Measurements from ENCODE around the gene NDUFS7. TPM values are rescaled to one million over a fixed set of nuclear protein-coding genes. Genes with fewer than 3 reads are reported as not detected.

Gene NDUFS7
- total RNA-seq, 2 experiments from 2014 or later = 132 to 147 TPM

DNA sequence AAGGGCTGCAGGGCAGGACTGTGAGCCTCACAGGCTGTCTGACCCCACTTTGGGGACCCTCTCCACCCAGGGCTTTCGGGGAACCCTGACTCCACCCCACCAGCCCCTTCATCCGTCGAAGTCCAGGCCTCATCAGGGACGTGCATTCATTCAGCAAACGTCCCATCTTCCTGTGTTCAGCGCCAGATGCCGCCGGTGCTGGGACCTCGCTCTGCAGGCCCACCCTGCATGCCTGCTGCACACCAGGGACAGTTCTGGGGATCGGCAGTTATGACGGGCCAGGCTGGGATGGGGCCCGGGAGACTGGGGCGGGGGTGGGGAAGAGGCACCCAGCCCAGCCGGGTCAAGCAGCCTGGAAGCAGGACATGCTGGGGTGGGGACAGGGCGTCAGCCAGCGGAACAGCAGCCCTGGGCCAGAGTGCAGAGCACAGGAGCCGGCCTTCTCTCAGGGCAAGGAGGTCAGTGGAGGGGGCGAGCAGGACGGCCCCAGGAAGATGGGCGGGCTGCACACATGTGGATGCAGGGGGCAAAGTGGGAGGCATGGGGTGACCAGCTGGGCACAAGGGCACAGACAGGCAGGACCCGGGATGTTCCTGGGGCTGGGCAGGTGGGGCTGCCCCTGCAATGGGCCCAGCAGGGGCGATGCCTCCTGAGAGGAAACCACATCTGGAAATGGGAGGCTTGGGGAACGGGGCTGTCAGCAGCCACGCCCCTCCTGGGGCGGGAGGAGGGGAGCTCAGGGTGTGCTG is 12.5 kb downstream of the NDUFS7 start:
- ChIA-PET POLR2A (no interaction called here), CTCF (ENCODE audit: unreplicated experiment) (no interaction called here)
- intact Hi-C loops (cut with micrococcal nuclease; ENCODE audit: unreplicated experiment) = no loop called here
- no peaks in the 10 kb centered on the region for H4K20me1 ChIP-seq (ENCODE audit: insufficient read depth, low read length)
- no peaks in the 10 kb centered on the region for H3K9me3 ChIP-seq (ENCODE audit: low read length)
- no TSS peak for BruUV-seq (replicated peaks)
- H3K9me2 ChIP-seq (ENCODE audit: insufficient read depth, low read length) = no peaks in the 10 kb centered on the region
- H3K36me3 ChIP-seq (ENCODE audit: insufficient read depth, low read length) = peaks cover 51% of the 10 kb centered on the region
- DNase-seq (ENCODE audit: low spot score) = no peak
- no peak overlapping the region for H3K27ac ChIP-seq (ENCODE audit: low read depth, low read length, poor library complexity, severe bottlenecking)
- H3K4me2 ChIP-seq (ENCODE audit: low read length) = no peak overlapping the region
- H3K4me3 ChIP-seq (ENCODE audit: low read depth, low read length, poor library complexity, severe bottlenecking) = no peak overlapping the region
- H3K4me1 ChIP-seq (ENCODE audit: insufficient read depth, low read length, poor library complexity, severe bottlenecking) = peaks cover 9% of the 10 kb centered on the region
- no peak overlapping the region for H2AFZ ChIP-seq (ENCODE audit: low read length)
- no peaks in the 10 kb centered on the region for H3K79me2 ChIP-seq (ENCODE audit: insufficient read depth, low read depth, low read length)
- TF ChIP-seq, protein P1, sequence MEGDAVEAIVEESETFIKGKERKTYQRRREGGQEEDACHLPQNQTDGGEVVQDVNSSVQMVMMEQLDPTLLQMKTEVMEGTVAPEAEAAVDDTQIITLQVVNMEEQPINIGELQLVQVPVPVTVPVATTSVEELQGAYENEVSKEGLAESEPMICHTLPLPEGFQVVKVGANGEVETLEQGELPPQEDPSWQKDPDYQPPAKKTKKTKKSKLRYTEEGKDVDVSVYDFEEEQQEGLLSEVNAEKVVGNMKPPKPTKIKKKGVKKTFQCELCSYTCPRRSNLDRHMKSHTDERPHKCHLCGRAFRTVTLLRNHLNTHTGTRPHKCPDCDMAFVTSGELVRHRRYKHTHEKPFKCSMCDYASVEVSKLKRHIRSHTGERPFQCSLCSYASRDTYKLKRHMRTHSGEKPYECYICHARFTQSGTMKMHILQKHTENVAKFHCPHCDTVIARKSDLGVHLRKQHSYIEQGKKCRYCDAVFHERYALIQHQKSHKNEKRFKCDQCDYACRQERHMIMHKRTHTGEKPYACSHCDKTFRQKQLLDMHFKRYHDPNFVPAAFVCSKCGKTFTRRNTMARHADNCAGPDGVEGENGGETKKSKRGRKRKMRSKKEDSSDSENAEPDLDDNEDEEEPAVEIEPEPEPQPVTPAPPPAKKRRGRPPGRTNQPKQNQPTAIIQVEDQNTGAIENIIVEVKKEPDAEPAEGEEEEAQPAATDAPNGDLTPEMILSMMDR (conservative IDR thresholded peaks at IDR 0.05; ENCODE audit: low read length) = no peak
- TF ChIP-seq EZH2phosphoT487 (IDR thresholded peaks at IDR 0.05; ENCODE audit: borderline replicate concordance, low read depth, low read length) = no peak

DNA sequence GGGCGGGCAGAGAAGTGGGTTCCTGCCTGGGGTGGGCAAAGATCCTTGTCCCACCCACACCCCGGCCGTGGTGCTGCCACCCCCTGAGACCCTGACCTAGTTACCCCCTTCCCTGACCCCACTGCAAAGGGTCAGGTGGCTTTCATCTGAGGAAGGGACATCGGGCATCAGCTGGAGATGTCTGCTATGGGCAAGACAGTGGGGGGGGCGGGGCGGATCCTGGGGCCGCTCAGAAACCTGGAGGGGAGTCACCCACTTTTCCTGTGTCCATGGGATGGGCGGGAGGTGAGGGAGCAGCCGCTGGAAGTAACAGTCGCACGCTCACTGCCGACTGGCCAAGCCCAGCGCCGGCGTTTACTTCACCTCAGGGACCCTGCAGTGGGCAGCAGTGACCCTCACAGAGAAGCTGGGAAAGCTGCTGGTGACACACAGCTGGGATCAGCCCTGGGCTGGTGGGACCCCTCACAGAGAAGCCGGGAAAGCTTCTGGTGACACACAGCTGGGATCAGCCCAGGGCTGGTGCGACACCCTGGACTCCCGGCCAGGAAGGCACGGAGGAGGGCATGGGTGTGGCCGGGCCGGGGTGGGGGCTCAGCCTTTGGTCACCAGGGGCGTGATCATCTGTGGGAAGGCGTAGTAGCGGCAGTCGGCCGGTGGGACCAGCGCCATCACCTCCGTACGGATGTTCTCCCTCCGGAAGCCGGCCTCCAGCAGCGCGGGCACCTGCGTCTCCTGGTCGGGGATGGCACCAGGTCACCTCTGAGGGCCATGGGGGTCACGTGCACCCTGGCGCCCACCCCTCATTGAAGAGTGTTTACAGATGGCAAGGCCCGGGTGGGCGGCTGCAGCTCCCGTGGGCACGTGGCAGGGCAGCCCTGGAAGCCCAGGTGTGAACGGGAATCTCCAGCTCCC is 13.3 kb downstream of the NDUFS7 start:
- no TSS peak for BruUV-seq (replicated peaks)
- Histone ChIP-seq H3K36me3 (ENCODE audit: insufficient read depth, low read length) (peaks cover 48% of the 10 kb centered on the region), H2AFZ (ENCODE audit: low read length) (no peak overlapping the region), H3K9me2 (ENCODE audit: insufficient read depth, low read length) (no peaks in the 10 kb centered on the region), H3K4me2 (ENCODE audit: low read length) (no peak overlapping the region), H3K4me3 (ENCODE audit: low read depth, low read length, poor library complexity, severe bottlenecking) (no peak overlapping the region), H3K9me3 (ENCODE audit: low read length) (no peaks in the 10 kb centered on the region), H3K27ac (ENCODE audit: low read depth, low read length, poor library complexity, severe bottlenecking) (no peak overlapping the region), H4K20me1 (ENCODE audit: insufficient read depth, low read length) (no peaks in the 10 kb centered on the region), H3K4me1 (ENCODE audit: insufficient read depth, low read length, poor library complexity, severe bottlenecking) (peaks cover 9% of the 10 kb centered on the region), H3K79me2 (ENCODE audit: insufficient read depth, low read depth, low read length) (no peaks in the 10 kb centered on the region)
- POLR2A ChIA-PET = interaction anchor here (0.6 kb wide), 1 partner anchor 182 kb away, joined by 3 read pairs; no protein-coding TSS in a partner anchor
- CTCF ChIA-PET (ENCODE audit: unreplicated experiment) = no interaction called here
- DNase-seq (ENCODE audit: low spot score) = no peak
- no peak for TF ChIP-seq EZH2phosphoT487 (IDR thresholded peaks at IDR 0.05; ENCODE audit: borderline replicate concordance, low read depth, low read length)
- TF ChIP-seq, protein P1 (conservative IDR thresholded peaks at IDR 0.05; ENCODE audit: low read length) = no peak
- intact Hi-C loops (cut with micrococcal nuclease; ENCODE audit: unreplicated experiment) = no loop called here
